Hematopoietic multipotent progenitor cell (in vitro differentiated cells): ENCODE data around the gene MAD2L1. TPM values are rescaled to one million over a fixed set of nuclear protein-coding genes. Genes with fewer than 3 reads are reported as not detected.
"Not testable (repeated sequence)": the region's sequence is repeated elsewhere in the genome, so short reads cannot be mapped to it uniquely, and the experiment has no call there.

Source experiments
- DNase-seq, 3 donors: peaks; one replicate each; pipeline ENCODE4 v3.0.0-alpha.2; 2011 to 2015; ENCODE audit warnings: low read depth in 2 of 3, low spot score in 2 of 3
- total RNA-seq: library from RNA; depleted of rRNA; stranded (reverse); fragments of >200 nt; gene quantifications from one replicate; pipeline ENCODE4 v1.2.3, GENCODE V29; 2012

Gene MAD2L1
- total RNA-seq: 8.6 TPM

DNA sequence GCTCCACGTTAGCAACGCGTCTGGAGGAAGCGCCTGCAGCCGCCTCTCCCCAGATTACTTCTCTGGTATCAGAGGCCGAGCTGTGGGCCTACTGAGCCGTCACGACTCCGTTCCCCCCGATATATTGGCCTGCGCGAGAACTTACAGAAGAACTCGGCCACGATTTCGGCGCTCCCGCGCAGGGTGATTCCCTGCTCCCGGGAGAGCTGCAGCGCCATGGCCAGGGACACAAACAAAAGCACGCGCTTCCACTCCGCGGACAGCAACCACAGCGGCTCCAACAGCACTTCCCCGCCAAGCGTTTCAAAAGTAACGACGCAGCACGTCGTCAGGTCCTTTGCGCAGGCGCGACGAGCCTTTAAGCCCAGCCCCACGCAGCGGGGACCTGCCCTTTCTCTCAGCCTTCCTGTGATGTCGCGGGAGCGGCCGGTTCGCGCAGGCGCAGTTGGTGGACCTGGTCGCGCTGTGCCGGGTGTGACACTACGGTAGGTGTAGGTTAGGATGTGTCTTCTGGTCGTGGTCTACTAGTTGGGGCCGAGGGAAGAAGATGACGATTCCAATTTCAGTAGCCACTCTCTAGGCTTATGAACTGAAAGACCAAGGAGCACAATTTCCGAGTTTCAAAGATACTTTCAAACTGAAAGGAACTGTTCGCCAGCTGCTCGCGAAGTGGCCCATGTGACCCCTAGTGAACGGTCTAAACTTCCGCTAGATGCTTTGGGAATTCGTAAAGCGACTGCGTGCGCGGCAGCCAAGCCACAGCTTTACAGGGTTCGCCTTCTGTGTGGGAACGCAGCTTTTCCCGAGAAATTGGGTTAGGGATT, at the start of gene MAD2L1:
Gene MAD2L1, minus strand, starts transcription at position 332 of the 824 bp plus-strand sequence. Its CDS starts 114 bp downstream, at position 218.
- DNase-seq: peak; percentile 98 to 100 (median 98)

DNA sequence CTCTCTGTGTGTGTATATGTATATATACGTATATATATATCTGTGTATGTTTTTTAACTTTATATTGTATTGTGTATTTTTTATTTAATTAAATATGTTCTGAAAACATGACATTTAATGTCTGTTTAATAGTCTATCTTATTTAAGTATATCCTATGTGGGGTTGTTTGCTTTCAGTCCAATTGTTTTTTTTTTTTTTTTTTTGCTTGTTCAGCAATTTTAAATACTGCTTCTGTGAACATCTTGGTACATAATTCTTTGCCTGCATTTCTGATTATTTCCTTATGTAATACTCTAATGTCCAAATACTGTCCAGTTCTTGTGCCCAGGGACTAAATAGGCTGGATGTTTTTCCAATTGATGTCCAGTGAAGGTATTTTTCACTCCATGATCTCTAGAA, 45.1 kb upstream of the MAD2L1 start:
- DNase-seq: no peak

DNA sequence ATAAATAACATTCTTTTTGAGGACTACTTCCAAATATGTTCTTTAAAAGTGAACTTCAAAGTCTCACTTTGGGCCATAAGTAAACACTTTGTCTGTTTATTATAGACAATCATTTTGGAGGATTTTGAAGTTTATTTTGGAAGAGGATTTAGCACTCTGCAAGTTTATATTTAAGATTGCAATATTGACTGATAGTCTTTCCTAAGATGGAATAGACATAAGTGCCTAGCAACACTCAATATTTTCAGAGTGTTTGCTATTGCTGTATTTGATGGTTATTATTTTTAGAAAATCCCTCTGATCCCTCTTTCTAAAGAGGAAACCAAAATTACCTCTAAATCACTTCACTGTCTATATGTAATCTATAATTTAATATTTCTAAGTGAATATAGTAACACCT, 42.8 kb upstream of the MAD2L1 start:
- DNase-seq: no peak

DNA sequence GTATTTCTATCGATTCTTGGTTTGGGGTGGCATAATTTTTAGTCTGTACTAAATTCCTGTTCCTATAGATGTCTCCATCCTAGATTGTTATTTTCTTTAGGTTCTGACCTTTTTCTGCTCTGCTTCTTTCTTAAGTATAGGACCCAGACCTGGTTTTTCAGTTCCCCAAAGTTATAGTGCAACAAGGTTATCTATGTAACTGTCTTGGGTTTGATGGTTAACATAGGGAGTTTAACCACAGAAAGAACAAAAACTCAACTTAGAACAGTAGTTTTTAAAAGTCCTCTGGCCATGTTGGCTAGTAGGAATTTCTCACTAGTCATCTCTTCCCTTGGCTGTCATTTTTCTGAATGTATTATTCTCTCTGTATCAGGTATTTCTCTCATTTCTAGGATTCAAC, 38.8 kb upstream of the MAD2L1 start:
- DNase-seq: no peak

DNA sequence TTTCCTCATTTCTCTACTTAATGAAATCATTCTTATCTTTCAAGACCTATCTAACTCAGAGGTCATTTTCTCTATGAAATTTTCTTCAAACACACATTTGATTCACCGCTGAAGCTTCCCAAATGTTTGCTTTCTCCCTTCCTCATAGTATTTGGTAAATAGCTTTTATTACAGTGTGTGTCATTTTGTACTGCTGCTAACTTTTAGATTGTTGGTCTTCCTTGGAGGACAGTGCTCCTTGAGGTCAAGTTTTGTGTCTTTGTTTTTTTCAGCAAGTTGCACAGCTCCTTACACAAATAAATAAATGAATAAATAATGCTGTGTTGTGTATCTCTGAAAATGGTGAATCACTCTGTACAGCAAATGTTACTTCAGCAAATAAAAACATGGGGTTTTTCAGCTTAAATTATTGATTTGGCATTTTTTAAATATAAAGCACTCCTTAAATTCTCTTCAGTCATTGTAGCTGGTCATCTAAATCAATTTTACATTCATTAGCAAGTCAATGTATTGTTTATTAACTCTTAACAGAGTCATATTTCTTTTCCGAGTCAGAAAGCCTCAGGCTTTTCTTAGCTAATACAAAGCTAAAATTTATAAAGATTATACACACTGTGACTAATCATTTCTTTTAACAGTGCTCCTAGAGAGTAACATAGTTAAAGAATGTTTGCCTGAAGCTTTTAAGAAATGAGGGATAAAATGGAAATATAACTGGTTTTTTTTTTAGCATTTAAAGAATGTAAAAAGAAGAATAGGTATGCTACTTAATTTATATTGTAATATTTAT, 30.1 kb upstream of the MAD2L1 start:
- no peak for DNase-seq

GRCh38 chr4:120088507-120088906, 21.9 kb upstream of the MAD2L1 start:
- DNase-seq: no peak

- DNase-seq: not testable (repeated sequence)
Observed at GRCh38 chr4:120088066-120088465, 21.4 kb upstream of the MAD2L1 start.

DNA sequence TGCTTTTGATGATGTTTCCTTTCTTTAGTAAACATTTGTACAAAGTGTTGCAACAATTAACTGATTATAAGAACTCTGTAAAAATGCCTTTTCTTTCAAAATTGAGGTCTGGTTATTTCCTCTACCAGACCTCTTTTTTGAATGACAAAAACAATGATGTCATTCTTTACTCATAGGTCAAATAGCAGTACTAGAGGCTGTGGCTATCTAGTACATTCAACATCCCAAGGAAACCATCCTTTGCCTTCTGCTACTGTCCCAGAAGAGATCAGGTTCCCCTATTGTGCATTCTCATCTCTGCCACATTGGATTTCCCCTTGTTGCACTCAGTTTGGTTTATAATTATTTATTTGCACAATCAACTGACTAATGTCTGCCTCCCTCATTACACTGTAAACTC, 19.1 kb upstream of the MAD2L1 start:
- DNase-seq: no peak

GRCh38 chr4:120084327-120084726, 17.7 kb upstream of the MAD2L1 start:
- no peak for DNase-seq

- no peak for DNase-seq
Observed at GRCh38 chr4:120083152-120083551, 16.5 kb upstream of the MAD2L1 start.

- no peak for DNase-seq
Observed at GRCh38 chr4:120082251-120082650, 15.6 kb upstream of the MAD2L1 start.

DNA sequence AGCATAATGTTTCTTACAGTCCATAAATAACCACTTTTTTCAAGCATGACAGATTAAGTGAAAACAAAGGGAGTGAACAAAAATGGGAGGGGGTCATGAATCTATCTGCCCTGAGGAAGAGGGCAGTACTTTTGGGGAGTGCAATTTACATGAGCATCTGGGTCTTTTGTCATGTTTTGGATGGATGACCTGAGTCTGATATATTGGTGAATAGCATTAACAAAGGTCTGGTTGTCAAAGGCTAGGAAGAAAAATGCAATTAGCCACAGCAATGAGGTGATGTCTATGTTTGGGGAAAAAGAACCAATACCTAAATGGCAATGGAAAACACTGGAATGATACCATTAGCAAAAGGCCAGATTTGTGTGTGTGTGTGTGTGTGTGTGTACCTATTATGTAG, 15.1 kb upstream of the MAD2L1 start:
- no peak for DNase-seq

GRCh38 chr4:120080533-120080932, 13.9 kb upstream of the MAD2L1 start:
- no peak for DNase-seq

- DNase-seq: no peak
Observed at GRCh38 chr4:120079839-120080520, 13.3 kb upstream of the MAD2L1 start.

DNA sequence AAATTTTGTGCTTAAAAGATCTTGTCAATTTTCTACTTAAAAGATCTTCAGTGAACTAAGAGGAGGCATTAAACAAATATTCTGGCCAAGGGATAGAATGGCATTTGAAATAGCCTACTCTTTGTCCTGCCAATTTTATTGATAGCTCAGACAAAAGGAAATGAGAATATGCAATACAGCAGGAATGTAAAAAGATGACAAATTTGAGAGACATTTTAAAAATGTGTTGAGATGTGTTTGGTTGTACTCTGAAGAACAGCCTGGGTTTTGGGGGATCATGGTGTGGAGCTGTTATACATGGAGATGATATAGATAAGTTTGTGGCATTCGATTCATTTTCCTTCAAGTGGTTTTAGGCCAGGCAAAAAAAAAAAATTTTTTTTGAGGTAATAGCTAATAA, 11.6 kb upstream of the MAD2L1 start:
- DNase-seq: no peak

- DNase-seq: peak; percentile 42 to 82 (median 73)
Observed at GRCh38 chr4:120071192-120071795, 4.6 kb upstream of the MAD2L1 start.

- no peak for DNase-seq
Observed at GRCh38 chr4:120070196-120070595, 3.5 kb upstream of the MAD2L1 start.

- DNase-seq: no peak
Observed at GRCh38 chr4:120065974-120066516, 603 bp downstream of the MAD2L1 start.

- DNase-seq: no peak
Observed at GRCh38 chr4:120064887-120065286, 1.8 kb downstream of the MAD2L1 start.

GRCh38 chr4:120063711-120064110, 2.9 kb downstream of the MAD2L1 start:
- DNase-seq: not testable (repeated sequence)
